ENCODE data around the gene C1RL. TPM values are rescaled to one million over a fixed set of nuclear protein-coding genes. Genes with fewer than 3 reads are reported as not detected.

C1RL gene
- total and polyA plus RNA-seq, 2 donors (not counting 1 experiment from before 2014, with no cell fraction given): 13.5 to 24.9 TPM

DNA sequence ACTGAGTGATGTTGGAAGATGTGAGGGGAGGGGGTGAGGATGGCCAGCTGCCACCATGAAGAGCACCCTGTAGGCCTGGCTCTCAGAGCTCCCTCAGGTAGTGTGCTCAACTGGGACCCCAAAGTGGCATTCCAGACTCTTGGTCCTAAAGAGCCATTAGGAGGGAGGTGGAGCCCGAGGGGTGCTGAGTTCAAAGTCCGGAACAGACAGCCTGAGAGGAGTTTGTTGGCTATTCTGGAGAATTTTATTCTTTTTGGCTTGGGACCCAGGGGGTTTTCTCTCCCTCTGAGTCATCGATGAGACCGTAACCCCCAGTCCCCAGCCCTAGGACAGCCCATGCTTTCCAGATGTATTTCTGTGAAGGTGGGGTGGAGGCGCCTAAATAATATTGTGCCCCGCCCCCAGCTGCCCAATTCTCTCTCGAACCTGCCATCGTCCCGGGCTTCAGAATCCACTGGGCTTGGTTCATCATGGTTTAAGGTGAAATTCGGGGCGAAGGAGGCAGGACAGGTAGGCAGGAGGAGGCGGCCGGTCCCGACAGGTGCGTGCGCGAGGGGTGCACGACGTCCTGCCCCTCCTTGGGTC lies 20.4 kb upstream of the C1RL start:
- CTCF ChIA-PET: interaction anchor here (1.1 to 1.9 kb wide), 2 partner anchors 11 to 21 kb away, joined by 4 to 5 read pairs; partner anchors contain the start of gene C1RL

More for the DNA sequence above, 20.4 kb upstream of the C1RL start:
- peak overlapping the region; percentile 87 for H3K27ac Mint-ChIP-seq
- POLR2A ChIA-PET: interaction anchor here (0.9 kb wide), 1 partner anchor 9 kb away, joined by 3 read pairs; no protein-coding TSS in a partner anchor
- intact Hi-C loops (cut with micrococcal nuclease): loop anchor here (1.0 kb wide), 1 partner anchor 60 kb away; the partner anchor contains the start of gene PEX5
- no peak for ATAC-seq (ENCODE audit: low read depth)
- Histone ChIP-seq H4K20me1 (ENCODE audit: control insufficient read depth, insufficient read depth, low read length, poor library complexity, severe bottlenecking) (no peaks in the 10 kb centered on the region), H3K9ac (ENCODE audit: low read length) (peak overlapping the region; percentile 92), H3K4me2 (replicated peaks; ENCODE audit: low read depth, low read length, poor library complexity, severe bottlenecking) (peak overlapping the region; percentile 99), H3K36me3 (replicated peaks in 1 of 2; ENCODE audit: control extremely low read depth in 1 of 2, control insufficient read depth in 1 of 2, extremely low read depth in 1 of 2, insufficient read depth in 2 of 2, low read length in 1 of 2) (no peaks in the 10 kb centered on the region), H3K27me3 (replicated peaks in 1 of 4; ENCODE audit: control extremely low read depth in 1 of 4, control insufficient read depth in 3 of 4, insufficient read depth in 4 of 4, low read length in 3 of 4) (no peaks in the 10 kb centered on the region), H2AFZ (ENCODE audit: insufficient read depth, low read depth, low read length, poor library complexity, severe bottlenecking) (peak overlapping the region; percentile 88), H3K9me3 (ENCODE audit: control extremely low read depth in 1 of 3, control insufficient read depth in 2 of 3, insufficient read depth in 1 of 3, low read length in 2 of 3) (no peaks in the 10 kb centered on the region), H3K27ac (ENCODE audit: low read length in 2 of 2) (peak overlapping the region; percentile 10 to 54), H3K4me3 (ENCODE audit: control extremely low read depth in 1 of 5, extremely low read depth in 1 of 5, insufficient read depth in 1 of 5, low read depth in 2 of 5, low read length in 4 of 5) (peak overlapping the region in 4 of 5 experiments; percentile 74 to 92 (median 77)), H3K4me1 (ENCODE audit: control insufficient read depth in 2 of 2, insufficient read depth in 2 of 2, low read length in 2 of 2) (peaks cover 16 to 26% of the 10 kb centered on the region in 2 donors), H3K79me2 (ENCODE audit: control insufficient read depth, insufficient read depth, low read length) (no peaks in the 10 kb centered on the region)
- DNase-seq: no peak
- 14% methylated on average over 16 of the region's 19 CpGs for WGBS (ENCODE audit: insufficient coverage)
- H3K4me3 Mint-ChIP-seq: peak overlapping the region; percentile 98
- peaks cover 30% of the 10 kb centered on the region for H3K4me1 Mint-ChIP-seq
- no peaks in the 10 kb centered on the region for H3K9me3 Mint-ChIP-seq (ENCODE audit: insufficient read depth)
- TF ChIP-seq, protein P1, sequence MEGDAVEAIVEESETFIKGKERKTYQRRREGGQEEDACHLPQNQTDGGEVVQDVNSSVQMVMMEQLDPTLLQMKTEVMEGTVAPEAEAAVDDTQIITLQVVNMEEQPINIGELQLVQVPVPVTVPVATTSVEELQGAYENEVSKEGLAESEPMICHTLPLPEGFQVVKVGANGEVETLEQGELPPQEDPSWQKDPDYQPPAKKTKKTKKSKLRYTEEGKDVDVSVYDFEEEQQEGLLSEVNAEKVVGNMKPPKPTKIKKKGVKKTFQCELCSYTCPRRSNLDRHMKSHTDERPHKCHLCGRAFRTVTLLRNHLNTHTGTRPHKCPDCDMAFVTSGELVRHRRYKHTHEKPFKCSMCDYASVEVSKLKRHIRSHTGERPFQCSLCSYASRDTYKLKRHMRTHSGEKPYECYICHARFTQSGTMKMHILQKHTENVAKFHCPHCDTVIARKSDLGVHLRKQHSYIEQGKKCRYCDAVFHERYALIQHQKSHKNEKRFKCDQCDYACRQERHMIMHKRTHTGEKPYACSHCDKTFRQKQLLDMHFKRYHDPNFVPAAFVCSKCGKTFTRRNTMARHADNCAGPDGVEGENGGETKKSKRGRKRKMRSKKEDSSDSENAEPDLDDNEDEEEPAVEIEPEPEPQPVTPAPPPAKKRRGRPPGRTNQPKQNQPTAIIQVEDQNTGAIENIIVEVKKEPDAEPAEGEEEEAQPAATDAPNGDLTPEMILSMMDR (IDR thresholded peaks at IDR 0.05): no peak
- no peak for TF ChIP-seq EZH2 (IDR thresholded peaks at IDR 0.05; ENCODE audit: borderline replicate concordance, insufficient read depth, low read depth, low read length, poor library complexity, severe bottlenecking)
- no peaks in the 10 kb centered on the region for H3K27me3 Mint-ChIP-seq

Data from B cell (primary cell).